H9 (cell line): ENCODE data around the gene PI16. TPM values are rescaled to one million over a fixed set of nuclear protein-coding genes. Genes with fewer than 3 reads are reported as not detected.

Source experiments
- DNase-seq: peaks from one replicate; pipeline ENCODE4 v3.0.0-alpha.2; 2017
- H2AFZ ChIP-seq: one replicate; pipeline ENCODE4 v1.6.1; 2013; ENCODE audit warnings: mild to moderate bottlenecking, low read length, control low read depth, moderate library complexity
- H2AK5ac ChIP-seq: 2 replicates; pipeline ENCODE4 v1.6.1; 2013; ENCODE audit warnings: low read length, control low read depth, mixed read lengths; ENCODE audit not compliant: insufficient read length
- H2BK120ac ChIP-seq: one replicate; pipeline ENCODE4 v1.6.1; 2013; ENCODE audit warnings: low read depth, mild to moderate bottlenecking, low read length, control low read depth, inconsistent platforms; ENCODE audit not compliant: poor library complexity, severe bottlenecking
- H2BK12ac ChIP-seq: 2 replicates; pipeline ENCODE4 v1.6.1; 2013; ENCODE audit warnings: low read length, control low read depth, mixed read lengths, low read depth; ENCODE audit not compliant: insufficient read length
- H2BK15ac ChIP-seq: 2 replicates; pipeline ENCODE4 v1.6.1; 2013; ENCODE audit warnings: low read depth, low read length, control low read depth
- H2BK20ac ChIP-seq: one replicate; pipeline ENCODE4 v1.6.1; 2013; ENCODE audit warnings: low read depth, mild to moderate bottlenecking, low read length, control low read depth, inconsistent platforms; ENCODE audit not compliant: poor library complexity, severe bottlenecking
- H2BK5ac ChIP-seq: 2 replicates; pipeline ENCODE4 v1.6.1; 2013; ENCODE audit warnings: low read length, control low read depth, mixed read lengths; ENCODE audit not compliant: insufficient read length
- H3K14ac ChIP-seq: 2 replicates; pipeline ENCODE4 v1.6.1; 2013; ENCODE audit warnings: low read length, control low read depth; ENCODE audit not compliant: insufficient read depth
- H3K18ac ChIP-seq: 2 replicates; pipeline ENCODE4 v1.6.1; 2013; ENCODE audit warnings: low read depth, mild to moderate bottlenecking, mixed read lengths, low read length, control low read depth; ENCODE audit not compliant: insufficient read length
- H3K23ac ChIP-seq: 2 replicates; pipeline ENCODE4 v1.6.1; 2013; ENCODE audit warnings: low read length, control low read depth, mixed read lengths, low read depth; ENCODE audit not compliant: insufficient read length
- H3K23me2 ChIP-seq: 2 replicates; pipeline ENCODE4 v1.6.1; 2013; ENCODE audit warnings: low read depth, mild to moderate bottlenecking, mixed read lengths, low read length, control low read depth; ENCODE audit not compliant: insufficient read length, poor library complexity, severe bottlenecking
- H3K27ac ChIP-seq: 2 replicates; pipeline ENCODE4 v1.5.1; 2013; ENCODE audit warnings: low read length, control low read depth, mixed read lengths, low read depth; ENCODE audit not compliant: insufficient read length
- H3K27me3 ChIP-seq: 2 replicates; pipeline ENCODE4 v1.6.1; 2013; ENCODE audit warnings: low read length, control low read depth, inconsistent platforms; ENCODE audit not compliant: insufficient read depth
- H3K4ac ChIP-seq: 2 replicates; pipeline ENCODE4 v1.6.1; 2013; ENCODE audit warnings: low read depth, mild to moderate bottlenecking, control low read depth, inconsistent platforms, low read length, moderate library complexity
- H3K4me1 ChIP-seq: 2 replicates; pipeline ENCODE4 v1.6.1; 2013; ENCODE audit warnings: low read length, control low read depth, inconsistent platforms; ENCODE audit not compliant: insufficient read depth
- H3K4me2 ChIP-seq: 2 replicates; pipeline ENCODE4 v1.6.1; 2013; ENCODE audit warnings: low read length, control low read depth, mixed read lengths; ENCODE audit not compliant: insufficient read length, insufficient read depth
- H3K56ac ChIP-seq: 2 replicates; pipeline ENCODE4 v1.6.1; 2013; ENCODE audit warnings: low read depth, mild to moderate bottlenecking, mixed read lengths, low read length, control low read depth; ENCODE audit not compliant: insufficient read length
- H3K79me1 ChIP-seq: 2 replicates; pipeline ENCODE4 v1.6.1; 2013; ENCODE audit warnings: low read depth, mild to moderate bottlenecking, moderate library complexity, low read length, control low read depth, inconsistent platforms; ENCODE audit not compliant: insufficient read depth, poor library complexity, severe bottlenecking
- H3K79me2 ChIP-seq: 2 replicates; pipeline ENCODE4 v1.6.1; 2013; ENCODE audit warnings: low read length, control low read depth, inconsistent platforms; ENCODE audit not compliant: insufficient read depth
- H3K9ac ChIP-seq: 2 replicates; pipeline ENCODE4 v1.6.1; 2013; ENCODE audit warnings: low read length, control low read depth, mixed read lengths; ENCODE audit not compliant: insufficient read length; ENCODE audit errors: extremely low read depth
- H3K9me3 ChIP-seq: one replicate; pipeline ENCODE4 v1.6.1; 2013; ENCODE audit warnings: low read depth, low read length, inconsistent platforms; ENCODE audit not compliant: control insufficient read depth
- H3T11ph ChIP-seq: one replicate; pipeline ENCODE4 v1.6.1; 2013; ENCODE audit warnings: mild to moderate bottlenecking, low read length, control low read depth, inconsistent platforms
- H4K20me1 ChIP-seq: one replicate; pipeline ENCODE4 v1.6.1; 2013; ENCODE audit not compliant: control insufficient read depth, insufficient read length, insufficient read depth
- H4K5ac ChIP-seq: 2 replicates; pipeline ENCODE4 v1.6.1; 2013; ENCODE audit warnings: low read depth, mild to moderate bottlenecking, mixed read lengths, low read length, control low read depth; ENCODE audit not compliant: insufficient read length
- H4K8ac ChIP-seq: replicated peaks from 2 replicates; pipeline ENCODE4 v1.6.1; 2013; ENCODE audit warnings: low read length, control low read depth, mixed read lengths, low read depth; ENCODE audit not compliant: insufficient read length
- H4K91ac ChIP-seq: 2 replicates; pipeline ENCODE4 v1.6.1; 2013; ENCODE audit warnings: low read depth, mild to moderate bottlenecking, moderate library complexity, mixed read lengths, low read length, control low read depth; ENCODE audit not compliant: insufficient read length
- H3K27ac Mint-ChIP-seq, 3 experiments: 2 replicates in 2 of 3; 3 replicates in 1 of 3; pipeline ENCODE4 v1.8.0; 2020 to 2021; ENCODE audit warnings: mixed read lengths in 3 of 3, mild to moderate bottlenecking in 1 of 3, moderate library complexity in 1 of 3
- H3K27me3 Mint-ChIP-seq: 2 replicates; pipeline ENCODE4 v1.8.0; 2021; ENCODE audit warnings: low read depth, mild to moderate bottlenecking, moderate library complexity, mixed read lengths
- H3K36me3 Mint-ChIP-seq, 3 experiments: 2 replicates in 2 of 3; 3 replicates in 1 of 3; pipeline ENCODE4 v1.8.0; 2020 to 2021; ENCODE audit warnings: low read depth in 3 of 3, mixed read lengths in 3 of 3; ENCODE audit not compliant: insufficient read depth in 1 of 3
- H3K4me1 Mint-ChIP-seq, 2 experiments: 2 replicates each; pipeline ENCODE4 v1.8.0; 2020; ENCODE audit warnings: mixed read lengths in 2 of 2
- H3K4me3 Mint-ChIP-seq, 2 experiments: 2 replicates in 1 of 2; 3 replicates in 1 of 2; pipeline ENCODE4 v1.8.0; 2020 to 2021; ENCODE audit warnings: mild to moderate bottlenecking in 2 of 2, mixed read lengths in 2 of 2, moderate library complexity in 1 of 2
- H3K9me3 Mint-ChIP-seq, 2 experiments: 2 replicates in 1 of 2; 3 replicates in 1 of 2; pipeline ENCODE4 v1.8.0; 2020; ENCODE audit warnings: mild to moderate bottlenecking in 2 of 2, mixed read lengths in 2 of 2, moderate library complexity in 1 of 2
- CTCF ChIP-seq: fragments of 200-600 bp; sonication (generic); conservative IDR thresholded peaks from 3 replicates; pipeline ENCODE4 v1.8.0; 2021; ENCODE audit warnings: antibody characterized with exemption, mild to moderate bottlenecking
- WGBS: extraction: QIAGEN DNeasy Blood & Tissue Kit; methylation state at CpG from one replicate; pipeline ENCODE4 v1.1.7; 2013; ENCODE audit warnings: missing lambda C conversion rate, low lambda C conversion rate, mixed read lengths; ENCODE audit not compliant: insufficient read length; ENCODE audit errors: extremely low coverage; 5-methylcytosine and 5-hydroxymethylcytosine counted together
- total RNA-seq: library from RNA; stranded (reverse); gene quantifications from 2 replicates; pipeline ENCODE4 v1.2.1, GENCODE V29; 2021

PI16 gene
- total RNA-seq, 1 experiment from 2014 or later, result not detected

GRCh38 chr6:36929607-36930006, 24.9 kb upstream of the PI16 start:
- no peak for TF ChIP-seq CTCF
- Mint-ChIP-seq H3K27me3 (peaks cover 3% of the 10 kb centered on the region), H3K4me3 (no peak overlapping the region), H3K4me1 (peaks cover 2 to 6% of the 10 kb centered on the region in 2 experiments; a peak in 2 of 4 replicates), H3K36me3 (no peaks in the 10 kb centered on the region), H3K9me3 (no peaks in the 10 kb centered on the region), H3K27ac (no peak overlapping the region)
- no CpG with 5 or more reads among the region's 5 CpGs for WGBS
- Histone ChIP-seq H3K18ac (no peak overlapping the region), H4K8ac (no peak overlapping the region), H2BK12ac (no peak overlapping the region), H3K14ac (no peak overlapping the region), H3K9me3 (no peaks in the 10 kb centered on the region), H3K79me2 (no peaks in the 10 kb centered on the region), H2BK20ac (no peak overlapping the region), H3K4me2 (no peak overlapping the region), H3K23ac (no peak overlapping the region), H4K91ac (no peak overlapping the region), H2BK15ac (no peak overlapping the region), H3K79me1 (no peaks in the 10 kb centered on the region), H2BK5ac (no peak overlapping the region), H3K56ac (no peak overlapping the region), H3K9ac (no peak overlapping the region), H3K27ac (no peak overlapping the region), H2AK5ac (no peak overlapping the region), H2AFZ (no peak overlapping the region), H2BK120ac (no peak overlapping the region), H3K23me2 (no peaks in the 10 kb centered on the region), H3K4me1 (no peaks in the 10 kb centered on the region), H3K27me3 (no peaks in the 10 kb centered on the region), H4K20me1 (no peaks in the 10 kb centered on the region), H3K4ac (no peak overlapping the region), H4K5ac (no peak overlapping the region), H3T11ph (no peak overlapping the region)
- no peak for DNase-seq
